Activated effector memory CD4-positive, alpha-beta T cell treated with anti-CD3 and anti-CD28 coated beads, Interleukin-2, amount 50 U/mL, for 16 hours (primary cell): ENCODE data around the gene FCRLB.
"Not testable (repeated sequence)": the region's sequence is repeated elsewhere in the genome, so short reads cannot be mapped to it uniquely, and the experiment has no call there.

Experiments used
- DNase-seq: peaks from one replicate; pipeline ENCODE4 v3.0.0-alpha.2; 2020

FCRLB gene, protein sequence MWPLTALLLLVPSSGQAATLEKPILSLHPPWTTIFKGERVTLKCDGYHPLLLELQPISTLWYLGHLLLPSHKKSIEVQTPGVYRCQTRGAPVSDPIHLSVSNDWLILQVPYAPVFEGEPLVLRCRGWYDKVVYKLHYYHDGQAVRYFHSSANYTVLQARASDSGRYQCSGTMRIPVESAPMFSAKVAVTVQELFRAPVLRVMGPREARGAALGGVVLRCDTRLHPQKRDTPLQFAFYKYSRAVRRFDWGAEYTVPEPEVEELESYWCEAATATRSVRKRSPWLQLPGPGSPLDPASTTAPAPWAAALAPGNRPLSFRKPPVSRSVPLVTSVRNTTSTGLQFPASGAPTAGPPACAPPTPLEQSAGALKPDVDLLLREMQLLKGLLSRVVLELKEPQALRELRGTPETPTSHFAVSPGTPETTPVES

GRCh38 chr1:161720956-161721737, at the start of gene FCRLB:
Gene FCRLB, plus strand, starts transcription at chr1:161721544. Its CDS starts 1,129 bp downstream, at chr1:161722673.
- no peak for DNase-seq

GRCh38 chr1:161673437-161673836, 47.9 kb upstream of the FCRLB start:
- DNase-seq, result not testable (repeated sequence)

GRCh38 chr1:161674447-161674846, 46.9 kb upstream of the FCRLB start:
- not testable (repeated sequence) for DNase-seq

DNA sequence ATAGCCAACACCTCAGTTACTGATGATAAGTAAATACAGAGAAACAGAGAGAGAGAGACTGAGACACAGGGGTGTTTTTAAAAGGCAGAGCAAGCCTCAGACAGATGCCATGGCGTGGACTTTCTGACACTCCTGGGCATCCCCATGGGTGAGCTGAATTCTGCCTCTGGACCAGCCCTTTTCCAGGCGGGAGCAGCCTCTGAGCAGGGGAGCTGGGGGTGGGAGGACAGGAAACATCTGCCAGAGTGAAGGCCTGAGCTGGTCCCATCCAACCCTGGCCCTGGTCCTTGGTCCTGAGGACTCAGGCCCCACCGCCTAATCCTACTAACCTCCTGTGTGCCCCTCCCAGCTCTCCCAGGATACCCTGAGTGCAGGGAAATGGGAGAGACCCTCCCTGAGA, 46.4 kb upstream of the FCRLB start:
- not testable (repeated sequence) for DNase-seq

GRCh38 chr1:161676441-161676840, 44.9 kb upstream of the FCRLB start:
- DNase-seq, result no peak

GRCh38 chr1:161676958-161677689, 44.2 kb upstream of the FCRLB start:
- DNase-seq, result no peak

- no peak for DNase-seq
Observed at GRCh38 chr1:161678500-161678899, 42.8 kb upstream of the FCRLB start.

- DNase-seq, result no peak
Observed at GRCh38 chr1:161681879-161682278, 39.5 kb upstream of the FCRLB start.

DNA sequence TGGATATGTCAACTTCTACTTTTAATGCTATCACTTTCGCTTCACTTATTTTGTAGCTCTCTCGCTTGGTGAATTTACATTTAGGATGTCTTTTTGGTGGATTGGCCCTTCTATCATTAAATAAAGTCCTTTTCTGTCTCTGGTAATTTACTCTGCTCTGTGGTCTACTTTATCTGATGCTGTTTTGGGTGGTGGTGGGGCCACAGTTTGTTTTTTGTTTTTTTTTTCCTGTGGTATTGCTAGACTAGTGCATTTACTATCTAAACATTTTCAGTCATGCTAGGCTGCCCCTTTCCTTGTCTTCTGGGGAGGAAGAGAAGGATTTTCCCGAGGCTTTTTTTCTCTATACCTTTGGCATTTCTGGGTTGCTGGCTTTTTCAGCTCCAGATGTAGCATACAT, 32.4 kb upstream of the FCRLB start:
- DNase-seq, result no peak

- no peak for DNase-seq
Observed at GRCh38 chr1:161691846-161692245, 29.5 kb upstream of the FCRLB start.

DNA sequence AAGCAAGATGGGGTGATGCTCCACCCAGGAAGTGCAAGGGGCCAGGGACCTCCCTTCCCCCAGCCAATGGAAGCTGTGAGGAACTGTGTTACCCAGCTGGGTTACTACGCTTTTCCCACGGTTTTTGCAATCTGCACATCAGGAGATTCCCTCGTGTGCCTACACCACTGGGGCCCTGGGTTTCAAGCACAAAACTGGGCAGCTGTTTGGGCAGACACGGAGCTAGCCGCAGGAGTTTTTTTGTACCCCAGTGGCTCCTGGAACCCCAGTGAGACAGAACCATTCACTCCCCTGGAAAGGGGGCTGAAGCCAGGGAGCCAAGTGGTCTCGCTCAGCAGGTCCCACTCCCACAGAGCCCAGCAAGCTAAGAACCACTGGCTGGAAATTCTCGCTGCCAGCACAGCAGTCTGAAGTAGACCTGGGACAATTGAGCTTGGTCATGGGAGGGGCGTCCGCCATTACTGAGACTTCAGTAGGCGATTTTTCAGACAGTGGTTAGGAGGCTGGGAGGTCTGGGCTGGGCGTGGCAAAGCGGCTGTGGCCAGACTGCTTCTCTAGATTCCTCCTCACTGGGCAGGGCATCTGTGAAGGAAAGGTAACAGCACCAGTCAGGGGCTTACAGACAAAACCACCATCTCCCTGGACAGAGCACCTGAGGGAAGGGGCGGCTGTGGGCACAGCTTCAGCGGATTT, 28.2 kb upstream of the FCRLB start:
- DNase-seq, result not testable (repeated sequence)

- not testable (repeated sequence) for DNase-seq
Observed at GRCh38 chr1:161698302-161698701, 23.0 kb upstream of the FCRLB start.

- no peak for DNase-seq
Observed at GRCh38 chr1:161702250-161702649, 19.1 kb upstream of the FCRLB start.

DNA sequence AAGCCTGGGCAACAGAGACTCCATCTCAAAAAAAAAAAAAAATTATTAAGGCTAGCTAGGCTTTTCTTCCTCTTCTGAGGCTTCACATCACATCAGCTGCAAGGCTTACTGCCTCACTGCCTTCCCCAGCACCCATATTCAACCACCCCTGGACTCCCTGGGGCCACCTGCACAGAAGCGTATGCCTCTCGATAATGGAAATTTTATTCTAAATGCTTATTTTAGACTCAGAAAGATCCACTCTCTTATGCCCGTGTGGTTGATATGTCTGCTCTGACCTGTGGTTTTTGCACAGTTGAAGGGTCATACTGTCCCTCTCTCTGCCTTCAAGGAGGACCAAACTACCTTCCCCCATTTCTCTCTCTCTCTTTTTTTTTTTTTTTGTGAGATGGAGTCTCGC, 15.8 kb upstream of the FCRLB start:
- no peak for DNase-seq

- no peak for DNase-seq
Observed at GRCh38 chr1:161706113-161706481, 15.2 kb upstream of the FCRLB start.

- DNase-seq, result no peak
Observed at GRCh38 chr1:161706482-161707347, 14.6 kb upstream of the FCRLB start, which contains the start of gene FCRLA. Gene FCRLA, plus strand, starts transcription at chr1:161707229. Its CDS starts 36 bp downstream, at chr1:161707265.

- DNase-seq, result no peak
Observed at GRCh38 chr1:161707503-161707902, 13.8 kb upstream of the FCRLB start.

DNA sequence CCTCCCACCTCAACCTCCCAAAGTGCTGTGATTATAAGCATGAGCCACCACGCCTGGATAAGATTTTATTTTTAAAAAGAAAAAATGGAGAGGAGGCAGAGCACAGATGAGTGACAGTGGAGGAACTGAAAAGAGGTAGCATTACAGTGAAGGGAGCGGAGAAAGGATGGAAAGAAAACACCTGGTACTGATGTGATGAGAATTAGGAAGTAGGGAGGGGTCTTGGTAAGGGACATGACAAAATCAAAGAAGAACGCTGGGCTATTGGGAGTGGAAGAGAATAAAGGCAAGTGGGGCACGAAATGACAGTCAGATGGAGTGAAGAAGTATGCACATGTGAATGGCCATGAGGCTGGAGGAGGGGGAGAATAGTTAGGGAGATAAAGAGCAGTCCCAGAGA, 12.0 kb upstream of the FCRLB start:
- DNase-seq, result no peak

DNA sequence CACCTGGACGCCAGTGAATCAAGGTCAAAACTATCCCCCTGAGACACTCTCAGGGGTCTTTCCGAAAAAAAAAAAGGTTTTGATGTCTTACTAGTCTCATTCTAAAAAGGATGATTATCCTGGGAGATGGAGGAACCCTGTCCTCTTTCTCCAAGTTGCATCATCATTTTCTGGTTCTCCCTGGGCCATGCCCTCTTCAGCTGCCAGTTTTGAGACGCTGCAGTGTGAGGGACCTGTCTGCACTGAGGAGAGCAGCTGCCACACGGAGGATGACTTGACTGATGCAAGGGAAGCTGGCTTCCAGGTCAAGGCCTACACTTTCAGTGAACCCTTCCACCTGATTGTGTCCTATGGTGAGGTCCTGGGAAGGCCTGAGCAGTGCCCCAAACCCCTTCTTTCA, 10.8 kb upstream of the FCRLB start:
- no peak for DNase-seq

- DNase-seq, result no peak
Observed at GRCh38 chr1:161718559-161719324, 2.6 kb upstream of the FCRLB start.

DNA sequence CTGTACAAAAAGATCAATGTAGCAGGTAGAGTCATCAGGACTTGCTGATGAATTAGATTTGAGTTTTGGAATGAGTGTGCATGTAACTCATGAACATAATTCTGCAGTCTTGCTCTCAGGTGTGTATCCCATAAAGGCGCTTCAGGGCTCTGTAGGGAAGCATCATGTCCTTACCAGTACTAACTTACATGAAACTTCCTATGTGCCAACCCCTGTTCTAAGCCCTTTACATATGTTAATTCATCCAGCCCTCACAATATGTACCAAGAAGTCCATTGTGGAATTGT, 2.1 kb upstream of the FCRLB start:
- DNase-seq, result no peak
